ENCODE data around the gene TFAP2B.

TFAP2B gene

GRCh38 chr6:50847890-50848594, 29.4 kb downstream of the TFAP2B start:
- no peak for DNase-seq

- DNase-seq, result peak; percentile 61
These were observed 30.5 kb downstream of the TFAP2B start for GRCh38 chr6:50848989-50849795.

GRCh38 chr6:50849796-50850180, 31.1 kb downstream of the TFAP2B start:
- DNase-seq, result no peak

GRCh38 chr6:50850223-50851048, 31.8 kb downstream of the TFAP2B start:
- DNase-seq, result peak; percentile 71

- DNase-seq, result peak; percentile 42
These were observed 32.6 kb downstream of the TFAP2B start for GRCh38 chr6:50851049-50851845.

- no peak for DNase-seq
These were observed 35.3 kb downstream of the TFAP2B start for GRCh38 chr6:50853939-50854338.

- DNase-seq, result no peak
These were observed 43.0 kb downstream of the TFAP2B start for GRCh38 chr6:50861692-50862091.

GRCh38 chr6:50862176-50862575, 43.5 kb downstream of the TFAP2B start:
- DNase-seq, result no peak

GRCh38 chr6:50864601-50865000, 45.9 kb downstream of the TFAP2B start:
- no peak for DNase-seq

- DNase-seq, result no peak
These were observed 49.8 kb downstream of the TFAP2B start for GRCh38 chr6:50868466-50868865.

GRCh38 chr6:50873167-50873566, 54.5 kb downstream of the TFAP2B start:
- DNase-seq, result no peak

- no peak for DNase-seq
These were observed 65.7 kb downstream of the TFAP2B start for GRCh38 chr6:50884364-50884763.

- DNase-seq, result peak; percentile 13
These were observed 68.4 kb downstream of the TFAP2B start for GRCh38 chr6:50887112-50887511.

- DNase-seq, result no peak
These were observed 70.8 kb downstream of the TFAP2B start for GRCh38 chr6:50889497-50889896.

GRCh38 chr6:50889935-50890334, 71.3 kb downstream of the TFAP2B start:
- no peak for DNase-seq

GRCh38 chr6:50890579-50890978, 71.9 kb downstream of the TFAP2B start:
- no peak for DNase-seq

GRCh38 chr6:50891290-50891689, 72.6 kb downstream of the TFAP2B start:
- no peak for DNase-seq
